ENCODE measurements around the gene SSBP3. TPM values are rescaled to one million over a fixed set of nuclear protein-coding genes. Genes with fewer than 3 reads are reported as not detected.

SSBP3 gene
- total and polyA plus RNA-seq, 2 of the 13 experiments (the other 11 are each of a cell fraction or from before 2014, with no cell fraction given): 8.5 to 17.6 TPM

DNA sequence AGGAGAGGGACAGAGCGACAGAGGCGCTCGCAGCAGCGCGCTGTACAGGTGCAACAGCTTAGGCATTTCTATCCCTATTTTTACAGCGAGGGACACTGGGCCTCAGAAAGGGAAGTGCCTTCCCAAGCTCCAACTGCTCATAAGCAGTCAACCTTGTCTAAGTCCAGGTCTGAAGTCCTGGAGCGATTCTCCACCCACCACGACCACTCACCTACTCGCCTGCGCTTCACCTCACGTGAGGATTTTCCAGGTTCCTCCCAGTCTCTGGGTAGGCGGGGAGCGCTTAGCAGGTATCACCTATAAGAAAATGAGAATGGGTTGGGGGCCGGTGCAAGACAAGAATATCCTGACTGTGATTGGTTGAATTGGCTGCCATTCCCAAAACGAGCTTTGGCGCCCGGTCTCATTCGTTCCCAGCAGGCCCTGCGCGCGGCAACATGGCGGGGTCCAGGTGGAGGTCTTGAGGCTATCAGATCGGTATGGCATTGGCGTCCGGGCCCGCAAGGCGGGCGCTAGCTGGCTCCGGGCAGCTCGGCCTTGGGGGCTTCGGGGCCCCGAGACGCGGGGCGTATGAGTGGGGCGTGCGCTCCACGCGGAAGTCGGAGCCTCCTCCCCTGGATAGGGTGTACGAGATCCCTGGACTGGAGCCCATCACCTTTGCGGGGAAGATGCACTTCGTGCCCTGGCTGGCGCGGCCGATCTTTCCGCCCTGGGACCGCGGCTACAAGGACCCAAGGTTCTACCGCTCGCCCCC is 206.3 kb downstream of the SSBP3 start, which contains the start of the genes CYB5RL and MRPL37 (continued):
- TF ChIP-seq CENPX (CRISPR knock-in tag; IDR thresholded peaks at IDR 0.05) (no peak), ZNF224 (CRISPR knock-in tag; IDR thresholded peaks at IDR 0.05) (no peak), GABPB1 (CRISPR knock-in tag; IDR thresholded peaks at IDR 0.05) (peak; percentile 77; the same call in 1 of the 2 replicates), ZNF75D (CRISPR knock-in tag; IDR thresholded peaks at IDR 0.05; ENCODE audit: borderline replicate concordance) (no peak), ZNF564 (CRISPR knock-in tag; IDR thresholded peaks at IDR 0.05) (no peak; the same call in 1 of the 2 replicates), MEIS2 (CRISPR knock-in tag; IDR thresholded peaks at IDR 0.05) (no peak; the same call in 1 of the 2 replicates), ZNF777 (CRISPR knock-in tag; IDR thresholded peaks at IDR 0.05) (0 out of 2 replicates have a peak, but pooled peaks have one; percentile 24), NKX3-1 (CRISPR knock-in tag; IDR thresholded peaks at IDR 0.05) (0 out of 2 replicates have a peak, but pooled peaks have one; percentile 39), ELF1 (CRISPR knock-in tag; IDR thresholded peaks at IDR 0.05) (no peak)
- TF ChIP-seq, protein P1, sequence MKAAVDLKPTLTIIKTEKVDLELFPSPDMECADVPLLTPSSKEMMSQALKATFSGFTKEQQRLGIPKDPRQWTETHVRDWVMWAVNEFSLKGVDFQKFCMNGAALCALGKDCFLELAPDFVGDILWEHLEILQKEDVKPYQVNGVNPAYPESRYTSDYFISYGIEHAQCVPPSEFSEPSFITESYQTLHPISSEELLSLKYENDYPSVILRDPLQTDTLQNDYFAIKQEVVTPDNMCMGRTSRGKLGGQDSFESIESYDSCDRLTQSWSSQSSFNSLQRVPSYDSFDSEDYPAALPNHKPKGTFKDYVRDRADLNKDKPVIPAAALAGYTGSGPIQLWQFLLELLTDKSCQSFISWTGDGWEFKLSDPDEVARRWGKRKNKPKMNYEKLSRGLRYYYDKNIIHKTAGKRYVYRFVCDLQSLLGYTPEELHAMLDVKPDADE (CRISPR knock-in tag; IDR thresholded peaks at IDR 0.05): no peak
- TF ChIP-seq, protein P2, sequence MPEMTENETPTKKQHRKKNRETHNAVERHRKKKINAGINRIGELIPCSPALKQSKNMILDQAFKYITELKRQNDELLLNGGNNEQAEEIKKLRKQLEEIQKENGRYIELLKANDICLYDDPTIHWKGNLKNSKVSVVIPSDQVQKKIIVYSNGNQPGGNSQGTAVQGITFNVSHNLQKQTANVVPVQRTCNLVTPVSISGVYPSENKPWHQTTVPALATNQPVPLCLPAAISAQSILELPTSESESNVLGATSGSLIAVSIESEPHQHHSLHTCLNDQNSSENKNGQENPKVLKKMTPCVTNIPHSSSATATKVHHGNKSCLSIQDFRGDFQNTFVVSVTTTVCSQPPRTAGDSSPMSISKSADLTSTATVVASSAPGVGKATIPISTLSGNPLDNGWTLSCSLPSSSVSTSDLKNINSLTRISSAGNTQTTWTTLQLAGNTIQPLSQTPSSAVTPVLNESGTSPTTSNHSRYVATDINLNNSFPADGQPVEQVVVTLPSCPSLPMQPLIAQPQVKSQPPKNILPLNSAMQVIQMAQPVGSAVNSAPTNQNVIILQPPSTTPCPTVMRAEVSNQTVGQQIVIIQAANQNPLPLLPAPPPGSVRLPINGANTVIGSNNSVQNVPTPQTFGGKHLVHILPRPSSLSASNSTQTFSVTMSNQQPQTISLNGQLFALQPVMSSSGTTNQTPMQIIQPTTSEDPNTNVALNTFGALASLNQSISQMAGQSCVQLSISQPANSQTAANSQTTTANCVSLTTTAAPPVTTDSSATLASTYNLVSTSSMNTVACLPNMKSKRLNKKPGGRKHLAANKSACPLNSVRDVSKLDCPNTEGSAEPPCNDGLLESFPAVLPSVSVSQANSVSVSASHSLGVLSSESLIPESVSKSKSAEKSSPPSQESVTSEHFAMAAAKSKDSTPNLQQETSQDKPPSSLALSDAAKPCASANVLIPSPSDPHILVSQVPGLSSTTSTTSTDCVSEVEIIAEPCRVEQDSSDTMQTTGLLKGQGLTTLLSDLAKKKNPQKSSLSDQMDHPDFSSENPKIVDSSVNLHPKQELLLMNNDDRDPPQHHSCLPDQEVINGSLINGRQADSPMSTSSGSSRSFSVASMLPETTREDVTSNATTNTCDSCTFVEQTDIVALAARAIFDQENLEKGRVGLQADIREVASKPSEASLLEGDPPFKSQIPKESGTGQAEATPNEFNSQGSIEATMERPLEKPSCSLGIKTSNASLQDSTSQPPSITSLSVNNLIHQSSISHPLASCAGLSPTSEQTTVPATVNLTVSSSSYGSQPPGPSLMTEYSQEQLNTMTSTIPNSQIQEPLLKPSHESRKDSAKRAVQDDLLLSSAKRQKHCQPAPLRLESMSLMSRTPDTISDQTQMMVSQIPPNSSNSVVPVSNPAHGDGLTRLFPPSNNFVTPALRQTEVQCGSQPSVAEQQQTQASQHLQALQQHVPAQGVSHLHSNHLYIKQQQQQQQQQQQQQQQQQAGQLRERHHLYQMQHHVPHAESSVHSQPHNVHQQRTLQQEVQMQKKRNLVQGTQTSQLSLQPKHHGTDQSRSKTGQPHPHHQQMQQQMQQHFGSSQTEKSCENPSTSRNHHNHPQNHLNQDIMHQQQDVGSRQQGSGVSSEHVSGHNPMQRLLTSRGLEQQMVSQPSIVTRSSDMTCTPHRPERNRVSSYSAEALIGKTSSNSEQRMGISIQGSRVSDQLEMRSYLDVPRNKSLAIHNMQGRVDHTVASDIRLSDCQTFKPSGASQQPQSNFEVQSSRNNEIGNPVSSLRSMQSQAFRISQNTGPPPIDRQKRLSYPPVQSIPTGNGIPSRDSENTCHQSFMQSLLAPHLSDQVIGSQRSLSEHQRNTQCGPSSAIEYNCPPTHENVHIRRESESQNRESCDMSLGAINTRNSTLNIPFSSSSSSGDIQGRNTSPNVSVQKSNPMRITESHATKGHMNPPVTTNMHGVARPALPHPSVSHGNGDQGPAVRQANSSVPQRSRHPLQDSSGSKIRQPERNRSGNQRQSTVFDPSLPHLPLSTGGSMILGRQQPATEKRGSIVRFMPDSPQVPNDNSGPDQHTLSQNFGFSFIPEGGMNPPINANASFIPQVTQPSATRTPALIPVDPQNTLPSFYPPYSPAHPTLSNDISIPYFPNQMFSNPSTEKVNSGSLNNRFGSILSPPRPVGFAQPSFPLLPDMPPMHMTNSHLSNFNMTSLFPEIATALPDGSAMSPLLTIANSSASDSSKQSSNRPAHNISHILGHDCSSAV (CRISPR knock-in tag; IDR thresholded peaks at IDR 0.05; ENCODE audit: borderline replicate concordance): no peak
- TF ChIP-seq, protein P3, sequence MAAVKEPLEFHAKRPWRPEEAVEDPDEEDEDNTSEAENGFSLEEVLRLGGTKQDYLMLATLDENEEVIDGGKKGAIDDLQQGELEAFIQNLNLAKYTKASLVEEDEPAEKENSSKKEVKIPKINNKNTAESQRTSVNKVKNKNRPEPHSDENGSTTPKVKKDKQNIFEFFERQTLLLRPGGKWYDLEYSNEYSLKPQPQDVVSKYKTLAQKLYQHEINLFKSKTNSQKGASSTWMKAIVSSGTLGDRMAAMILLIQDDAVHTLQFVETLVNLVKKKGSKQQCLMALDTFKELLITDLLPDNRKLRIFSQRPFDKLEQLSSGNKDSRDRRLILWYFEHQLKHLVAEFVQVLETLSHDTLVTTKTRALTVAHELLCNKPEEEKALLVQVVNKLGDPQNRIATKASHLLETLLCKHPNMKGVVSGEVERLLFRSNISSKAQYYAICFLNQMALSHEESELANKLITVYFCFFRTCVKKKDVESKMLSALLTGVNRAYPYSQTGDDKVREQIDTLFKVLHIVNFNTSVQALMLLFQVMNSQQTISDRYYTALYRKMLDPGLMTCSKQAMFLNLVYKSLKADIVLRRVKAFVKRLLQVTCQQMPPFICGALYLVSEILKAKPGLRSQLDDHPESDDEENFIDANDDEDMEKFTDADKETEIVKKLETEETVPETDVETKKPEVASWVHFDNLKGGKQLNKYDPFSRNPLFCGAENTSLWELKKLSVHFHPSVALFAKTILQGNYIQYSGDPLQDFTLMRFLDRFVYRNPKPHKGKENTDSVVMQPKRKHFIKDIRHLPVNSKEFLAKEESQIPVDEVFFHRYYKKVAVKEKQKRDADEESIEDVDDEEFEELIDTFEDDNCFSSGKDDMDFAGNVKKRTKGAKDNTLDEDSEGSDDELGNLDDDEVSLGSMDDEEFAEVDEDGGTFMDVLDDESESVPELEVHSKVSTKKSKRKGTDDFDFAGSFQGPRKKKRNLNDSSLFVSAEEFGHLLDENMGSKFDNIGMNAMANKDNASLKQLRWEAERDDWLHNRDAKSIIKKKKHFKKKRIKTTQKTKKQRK (IDR thresholded peaks at IDR 0.05; ENCODE audit: low read length): no peak
- TF ChIP-seq, protein P4, sequence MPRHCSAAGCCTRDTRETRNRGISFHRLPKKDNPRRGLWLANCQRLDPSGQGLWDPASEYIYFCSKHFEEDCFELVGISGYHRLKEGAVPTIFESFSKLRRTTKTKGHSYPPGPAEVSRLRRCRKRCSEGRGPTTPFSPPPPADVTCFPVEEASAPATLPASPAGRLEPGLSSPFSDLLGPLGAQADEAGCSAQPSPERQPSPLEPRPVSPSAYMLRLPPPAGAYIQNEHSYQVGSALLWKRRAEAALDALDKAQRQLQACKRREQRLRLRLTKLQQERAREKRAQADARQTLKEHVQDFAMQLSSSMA (CRISPR knock-in tag; IDR thresholded peaks at IDR 0.05): no peak
